Measurements from ENCODE around the gene PGAP3. TPM values are rescaled to one million over a fixed set of nuclear protein-coding genes. Genes with fewer than 3 reads are reported as not detected.
"Not testable (repeated sequence)": the region's sequence is repeated elsewhere in the genome, so short reads cannot be mapped to it uniquely, and the experiment has no call there.

PGAP3 gene
- total RNA-seq: 10 to 100 TPM; 18.3 to 23.9 TPM

- H3K4me3 Mint-ChIP-seq: peak within 1 kb of the TSS; percentile 88
- no peaks in the 10 kb centered on the region for H3K27me3 Mint-ChIP-seq
- H3K9me3 Mint-ChIP-seq: no peaks in the 10 kb centered on the region
- H3K36me3 Mint-ChIP-seq: peaks cover 7% of the 10 kb centered on the region
- peaks cover 14% of the 10 kb centered on the region for H3K4me1 Mint-ChIP-seq
- DNase-seq (peak; percentile 88), ATAC-seq (ENCODE audit: low read depth) (peak; percentile 94)
- POLR2A ChIA-PET: interaction anchor here (0.5 to 2.8 kb wide), 10 partner anchors 11 to 496 kb away, joined by 3 to 46 read pairs (median 3); partner anchors contain the start of genes ERBB2, MIEN1 and PNMT
- H3K27ac Mint-ChIP-seq: peak within 1 kb of the TSS; percentile 89
These were observed at the start of gene PGAP3 for GRCh38 chr17:39687546-39688474. PGAP3 (minus strand) TSS chr17:39688057; CDS start chr17:39688014, 43 bp downstream.

DNA sequence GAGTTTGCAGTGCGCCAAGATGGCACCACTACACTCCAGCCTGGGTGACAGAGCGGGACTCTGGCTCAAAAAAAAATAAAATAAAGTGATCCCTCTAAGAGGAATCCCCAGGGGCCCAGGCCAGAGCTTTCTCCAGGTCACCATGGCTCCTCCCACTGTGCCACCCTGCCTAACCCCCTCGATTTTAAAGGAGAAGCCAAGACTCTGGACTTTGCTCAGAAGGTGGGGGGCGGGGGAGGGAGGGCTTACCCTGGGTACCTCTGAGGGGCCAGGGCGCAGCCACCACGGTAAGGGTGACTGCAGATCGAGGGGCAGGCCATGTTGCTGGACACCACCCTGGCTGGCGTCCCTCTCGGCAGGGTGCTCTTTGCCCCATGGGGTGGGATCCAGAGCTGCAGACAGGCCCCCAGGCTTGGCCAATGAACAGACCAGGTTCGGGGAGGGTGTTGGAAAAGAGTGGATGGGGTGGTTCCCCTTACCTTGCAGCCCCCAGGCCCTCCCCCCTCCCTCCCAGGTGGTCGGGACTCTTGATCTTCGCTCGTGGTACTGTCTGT is 49.4 kb upstream of the PGAP3 start:
- POLR2A ChIA-PET: no interaction called here
- Mint-ChIP-seq H3K27ac (no peak overlapping the region), H3K36me3 (no peaks in the 10 kb centered on the region), H3K9me3 (no peaks in the 10 kb centered on the region), H3K4me3 (no peak overlapping the region), H3K27me3 (peaks cover 13% of the 10 kb centered on the region), H3K4me1 (peaks cover 20% of the 10 kb centered on the region)
- DNase-seq: no peak
- no peak for ATAC-seq (ENCODE audit: low read depth)

DNA sequence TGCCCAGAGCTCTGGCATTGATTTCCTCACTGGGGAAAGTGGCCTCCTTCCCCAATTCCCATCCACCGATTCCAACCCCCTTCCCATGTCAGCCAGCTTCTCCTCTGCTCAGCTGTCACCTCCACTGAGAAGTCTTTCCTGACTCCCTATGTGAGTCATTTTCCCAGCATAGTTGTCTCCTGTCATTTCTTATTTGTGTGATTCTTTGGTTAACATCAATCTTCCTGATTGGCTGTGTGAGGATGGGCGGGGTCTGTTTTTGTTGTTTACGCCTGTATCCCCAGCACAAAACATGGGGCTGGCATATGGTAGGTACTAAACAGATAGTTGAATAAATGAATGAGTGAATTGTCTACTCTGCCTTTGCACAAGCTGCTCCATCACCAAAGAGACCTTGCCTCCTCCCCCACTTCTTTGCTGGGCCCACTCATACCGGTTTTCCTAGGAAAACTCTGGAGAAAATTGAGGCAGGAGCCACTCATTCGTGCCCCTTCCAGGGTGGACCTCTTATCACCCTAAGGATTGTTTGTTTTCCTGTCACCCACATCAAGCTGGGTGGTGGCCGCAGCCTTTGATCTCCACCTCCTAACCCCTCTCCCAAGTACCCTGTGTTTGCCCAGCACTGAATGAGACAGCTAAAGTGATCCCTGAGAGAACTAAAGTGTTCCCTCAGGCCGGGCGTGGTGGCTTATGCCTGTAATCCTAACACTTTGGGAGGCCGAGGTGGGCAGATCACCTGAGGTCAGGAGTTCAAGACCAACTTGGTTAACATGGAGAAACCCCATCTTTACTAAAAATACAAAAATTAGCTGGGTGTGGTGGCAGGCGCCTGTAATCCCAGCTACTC is 48.7 kb upstream of the PGAP3 start:
- no peaks in the 10 kb centered on the region for H3K9me3 Mint-ChIP-seq
- POLR2A ChIA-PET: no interaction called here
- peaks cover 20% of the 10 kb centered on the region for H3K4me1 Mint-ChIP-seq
- H3K27ac Mint-ChIP-seq: no peak overlapping the region
- peaks cover 13% of the 10 kb centered on the region for H3K27me3 Mint-ChIP-seq
- DNase-seq (no peak), ATAC-seq (ENCODE audit: low read depth) (no peak)
- H3K4me3 Mint-ChIP-seq: no peak overlapping the region
- H3K36me3 Mint-ChIP-seq: no peaks in the 10 kb centered on the region

- POLR2A ChIA-PET: no interaction called here
- no peaks in the 10 kb centered on the region for H3K36me3 Mint-ChIP-seq
- H3K4me1 Mint-ChIP-seq: peaks cover 16% of the 10 kb centered on the region
- no peak overlapping the region for H3K4me3 Mint-ChIP-seq
- ATAC-seq (ENCODE audit: low read depth) (no peak), DNase-seq (no peak)
- peaks cover 13% of the 10 kb centered on the region for H3K27me3 Mint-ChIP-seq
- H3K9me3 Mint-ChIP-seq: no peaks in the 10 kb centered on the region
- H3K27ac Mint-ChIP-seq: no peak overlapping the region
These were observed 48.0 kb upstream of the PGAP3 start for GRCh38 chr17:39735882-39736281.

GRCh38 chr17:39732586-39732985 is 44.7 kb upstream of the PGAP3 start:
- ATAC-seq (ENCODE audit: low read depth): no peak
- POLR2A ChIA-PET: interaction anchor here (1.2 kb wide), 1 partner anchor 45 kb away, joined by 3 read pairs; the partner anchor contains the start of gene PGAP3
- DNase-seq: no peak
- H3K27ac Mint-ChIP-seq: peak overlapping the region; percentile 57
- peaks cover 12% of the 10 kb centered on the region for H3K4me1 Mint-ChIP-seq
- H3K9me3 Mint-ChIP-seq: no peaks in the 10 kb centered on the region
- no peak overlapping the region for H3K4me3 Mint-ChIP-seq
- H3K27me3 Mint-ChIP-seq: peaks cover 7% of the 10 kb centered on the region
- peaks cover 4% of the 10 kb centered on the region for H3K36me3 Mint-ChIP-seq

- Mint-ChIP-seq H3K9me3 (no peaks in the 10 kb centered on the region), H3K27ac (peak within 1 kb of the TSS; percentile 92), H3K27me3 (peaks cover 7% of the 10 kb centered on the region), H3K4me3 (peak within 1 kb of the TSS; percentile 96), H3K4me1 (peaks cover 12% of the 10 kb centered on the region), H3K36me3 (peaks cover 4% of the 10 kb centered on the region)
- POLR2A ChIA-PET: interaction anchor here (0.7 to 2.6 kb wide), 21 partner anchors 20 to 249 kb away, joined by 3 to 20 read pairs (median 5); partner anchors contain the start of genes IKZF3, PGAP3, PNMT and PSMD3
- ATAC-seq (ENCODE audit: low read depth) (peak; percentile 86), DNase-seq (peak; percentile 100)
These were observed 42.5 kb upstream of the PGAP3 start, which contains the start of gene MIEN1 for GRCh38 chr17:39730095-39730921. MIEN1 (minus strand) TSS chr17:39730532; CDS start chr17:39730495, 37 bp downstream.

DNA sequence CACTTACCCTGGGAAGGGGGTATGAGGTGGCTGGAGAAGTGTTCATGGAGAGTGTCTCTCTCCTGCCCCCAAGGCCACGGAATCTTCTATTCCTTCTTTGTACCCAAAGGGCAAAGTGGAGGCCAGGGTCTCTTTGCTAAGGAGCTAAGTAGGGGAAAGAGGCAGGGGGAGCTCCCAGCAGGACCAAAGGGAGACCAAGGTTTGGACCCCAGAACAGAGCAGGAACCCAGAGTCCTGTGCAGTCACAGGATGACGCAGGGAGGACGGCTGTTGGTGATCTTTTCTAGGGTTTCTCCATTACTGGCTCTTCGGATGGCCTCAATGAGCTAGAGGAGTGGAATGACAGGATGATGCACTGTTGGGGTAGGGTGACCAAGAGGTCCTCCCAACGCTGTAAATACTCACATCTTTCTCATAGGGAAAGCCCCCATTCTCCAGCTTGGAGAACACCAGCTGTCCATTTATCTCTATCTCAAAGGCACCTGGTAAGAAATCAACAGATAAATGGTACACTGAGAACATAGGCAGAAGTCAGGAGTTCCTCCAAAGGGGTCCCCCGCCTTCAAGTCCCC is 41.5 kb upstream of the PGAP3 start:
- Mint-ChIP-seq H3K9me3 (no peaks in the 10 kb centered on the region), H3K36me3 (peaks cover 4% of the 10 kb centered on the region), H3K4me1 (peaks cover 11% of the 10 kb centered on the region), H3K4me3 (peak overlapping the region; percentile 96), H3K27ac (peak overlapping the region; percentile 92), H3K27me3 (peaks cover 7% of the 10 kb centered on the region)
- DNase-seq: no peak
- POLR2A ChIA-PET: interaction anchor here (0.6 to 2.6 kb wide), 18 partner anchors 19 to 250 kb away, joined by 3 to 20 read pairs (median 5); partner anchors contain the start of genes IKZF3, PGAP3, PNMT and PSMD3
- ATAC-seq (ENCODE audit: low read depth): no peak

- Mint-ChIP-seq H3K27me3 (no peaks in the 10 kb centered on the region), H3K27ac (no peak overlapping the region), H3K36me3 (peaks cover 4% of the 10 kb centered on the region), H3K4me1 (peaks cover 11% of the 10 kb centered on the region), H3K9me3 (no peaks in the 10 kb centered on the region), H3K4me3 (no peak overlapping the region)
- ATAC-seq (ENCODE audit: low read depth) (no peak), DNase-seq (no peak)
- POLR2A ChIA-PET: no interaction called here
These were observed 39.7 kb upstream of the PGAP3 start for GRCh38 chr17:39727556-39727955.

DNA sequence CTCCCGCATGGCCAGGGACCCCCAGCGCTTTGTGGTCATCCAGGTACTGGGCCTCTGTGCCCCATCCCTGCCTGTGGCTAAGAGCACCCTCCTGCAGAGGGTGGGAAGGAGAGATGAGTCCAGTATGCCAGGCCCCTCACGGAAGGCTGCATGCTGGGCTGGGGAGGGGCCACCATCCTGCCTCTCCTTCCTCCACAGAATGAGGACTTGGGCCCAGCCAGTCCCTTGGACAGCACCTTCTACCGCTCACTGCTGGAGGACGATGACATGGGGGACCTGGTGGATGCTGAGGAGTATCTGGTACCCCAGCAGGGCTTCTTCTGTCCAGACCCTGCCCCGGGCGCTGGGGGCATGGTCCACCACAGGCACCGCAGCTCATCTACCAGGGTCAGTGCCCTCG is 38.8 kb upstream of the PGAP3 start:
- H3K4me3 Mint-ChIP-seq: no peak overlapping the region
- H3K36me3 Mint-ChIP-seq: peaks cover 4% of the 10 kb centered on the region
- H3K27ac Mint-ChIP-seq: no peak overlapping the region
- peaks cover 9% of the 10 kb centered on the region for H3K4me1 Mint-ChIP-seq
- H3K27me3 Mint-ChIP-seq: no peaks in the 10 kb centered on the region
- no peaks in the 10 kb centered on the region for H3K9me3 Mint-ChIP-seq
- no peak for ATAC-seq (ENCODE audit: low read depth)
- POLR2A ChIA-PET: no interaction called here
- no peak for DNase-seq

DNA sequence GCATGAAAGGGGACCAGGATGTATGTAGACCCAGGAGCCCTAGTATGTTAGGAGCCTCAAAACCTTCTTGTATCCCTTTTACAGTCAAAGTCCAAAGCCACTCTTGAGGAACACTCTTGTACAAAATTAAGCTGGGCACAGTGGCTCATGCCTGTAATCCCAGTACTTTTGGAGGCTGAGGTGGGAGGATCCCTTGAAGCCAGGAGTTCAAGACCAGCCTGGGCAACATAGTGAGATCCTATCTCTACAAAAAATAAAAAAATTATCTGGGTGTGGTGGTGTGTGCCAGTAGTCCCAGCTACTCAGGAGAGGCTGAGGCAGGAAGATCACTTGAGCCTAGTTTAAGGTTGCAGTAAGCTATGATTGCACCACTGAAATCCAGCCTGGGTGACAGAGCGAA is 38.1 kb upstream of the PGAP3 start:
- H3K27me3 Mint-ChIP-seq; H3K36me3 Mint-ChIP-seq; H3K4me1 Mint-ChIP-seq; ATAC-seq (ENCODE audit: low read depth); H3K27ac Mint-ChIP-seq; DNase-seq; POLR2A ChIA-PET; H3K4me3 Mint-ChIP-seq; H3K9me3 Mint-ChIP-seq: not testable (repeated sequence)

- H3K27me3 Mint-ChIP-seq: no peaks in the 10 kb centered on the region
- DNase-seq: no peak
- no peak overlapping the region for H3K4me3 Mint-ChIP-seq
- no peak for ATAC-seq (ENCODE audit: low read depth)
- H3K27ac Mint-ChIP-seq: no peak overlapping the region
- H3K4me1 Mint-ChIP-seq: peaks cover 7% of the 10 kb centered on the region
- POLR2A ChIA-PET: no interaction called here
- H3K36me3 Mint-ChIP-seq: peaks cover 4% of the 10 kb centered on the region
- no peaks in the 10 kb centered on the region for H3K9me3 Mint-ChIP-seq
These were observed 36.9 kb upstream of the PGAP3 start for GRCh38 chr17:39724731-39725130.
